BE2C (cell line): ENCODE data around the gene TTC39C.

Experiments
- DNase-seq: peaks from one replicate; pipeline ENCODE4 v3.0.0-alpha.2; 2020
- H3K27me3 ChIP-seq: fragments of 250-450 bp; sonication (Bioruptor Pico); 2 replicates; pipeline ENCODE4 v1.5.1; 2020; ENCODE audit warnings: mild to moderate bottlenecking
- H3K36me3 ChIP-seq: fragments of 250-450 bp; sonication (Bioruptor Pico); 2 replicates; pipeline ENCODE4 v1.5.1; 2020; ENCODE audit warnings: mild to moderate bottlenecking
- H3K4me1 ChIP-seq: fragments of 250-450 bp; sonication (Bioruptor Pico); 2 replicates; pipeline ENCODE4 v1.5.1; 2020
- H3K4me3 ChIP-seq: 2 replicates; pipeline ENCODE4 v1.5.1; 2011; ENCODE audit warnings: low read depth, low read length
- H3K9me3 ChIP-seq: fragments of 250-450 bp; sonication (Bioruptor Pico); 2 replicates; pipeline ENCODE4 v1.5.1; 2020
- CTCF ChIP-seq: IDR thresholded peaks from 2 replicates; pipeline ENCODE4 v1.5.1; 2012; ENCODE audit warnings: mild to moderate bottlenecking, low read depth, low read length

TTC39C gene

GRCh38 chr18:24031318-24031717 lies 16.8 kb downstream of the TTC39C start:
- Histone ChIP-seq H3K4me1 (no peaks in the 10 kb centered on the region), H3K27me3 (no peaks in the 10 kb centered on the region), H3K4me3 (no peak overlapping the region), H3K9me3 (no peaks in the 10 kb centered on the region), H3K36me3 (no peaks in the 10 kb centered on the region)
- no peak for TF ChIP-seq CTCF
- DNase-seq: no peak

GRCh38 chr18:24031916-24032315 lies 17.4 kb downstream of the TTC39C start:
- H3K9me3 ChIP-seq: no peaks in the 10 kb centered on the region
- DNase-seq: no peak
- no peak overlapping the region for H3K4me3 ChIP-seq

GRCh38 chr18:24033641-24034412 lies 19.3 kb downstream of the TTC39C start:
- Histone ChIP-seq H3K4me1 (no peaks in the 10 kb centered on the region), H3K27me3 (no peaks in the 10 kb centered on the region), H3K4me3 (no peak overlapping the region), H3K9me3 (no peaks in the 10 kb centered on the region), H3K36me3 (no peaks in the 10 kb centered on the region)
- no peak for TF ChIP-seq CTCF
- no peak for DNase-seq

More at GRCh38 chr18:24031916-24032315, 17.4 kb downstream of the TTC39C start:
- no peaks in the 10 kb centered on the region for H3K4me1 ChIP-seq
- H3K27me3 ChIP-seq: no peaks in the 10 kb centered on the region
- no peak for TF ChIP-seq CTCF
- no peaks in the 10 kb centered on the region for H3K36me3 ChIP-seq

- H3K4me3 ChIP-seq: no peak overlapping the region
- no peak for TF ChIP-seq CTCF
- no peaks in the 10 kb centered on the region for H3K9me3 ChIP-seq
- H3K36me3 ChIP-seq: no peaks in the 10 kb centered on the region
- no peaks in the 10 kb centered on the region for H3K27me3 ChIP-seq
- no peak for DNase-seq
- H3K4me1 ChIP-seq: no peaks in the 10 kb centered on the region
These were observed 20.8 kb downstream of the TTC39C start for GRCh38 chr18:24035316-24035715.

- H3K36me3 ChIP-seq: no peaks in the 10 kb centered on the region
- no peak for TF ChIP-seq CTCF
These were observed 25.1 kb downstream of the TTC39C start for GRCh38 chr18:24039671-24040070.

GRCh38 chr18:24041691-24042090 lies 27.1 kb downstream of the TTC39C start:
- no peak for TF ChIP-seq CTCF
- H3K27me3 ChIP-seq: no peaks in the 10 kb centered on the region

More at GRCh38 chr18:24039671-24040070, 25.1 kb downstream of the TTC39C start:
- H3K4me1 ChIP-seq: no peaks in the 10 kb centered on the region
- H3K4me3 ChIP-seq: no peak overlapping the region
- H3K9me3 ChIP-seq: no peaks in the 10 kb centered on the region
- no peaks in the 10 kb centered on the region for H3K27me3 ChIP-seq
- DNase-seq: no peak

More at GRCh38 chr18:24041691-24042090, 27.1 kb downstream of the TTC39C start:
- H3K4me3 ChIP-seq: no peak overlapping the region
- H3K9me3 ChIP-seq: no peaks in the 10 kb centered on the region
- DNase-seq: no peak
- H3K4me1 ChIP-seq: no peaks in the 10 kb centered on the region
- H3K36me3 ChIP-seq: no peaks in the 10 kb centered on the region
